ENCODE data around the gene UHRF2.

- TF ChIP-seq CTCF (IDR thresholded peaks at IDR 0.05) (no peak), POLR2A (IDR thresholded peaks at IDR 0.05) (no peak), POLR2AphosphoS5 (IDR thresholded peaks at IDR 0.05) (no peak)
These were observed 28.3 kb downstream of the UHRF2 start for GRCh38 chr9:6441269-6441668.

Data from breast epithelium (tissue), 3 donors.